RPMI8226 (cell line): Measurements from ENCODE around the gene KNDC1.
"Not testable (repeated sequence)": the region's sequence is repeated elsewhere in the genome, so short reads cannot be mapped to it uniquely, and the experiment has no call there.

ENCODE experiments used
- DNase-seq: peaks from one replicate; pipeline ENCODE4 v3.0.0-alpha.2; 2015

KNDC1 gene

GRCh38 chr10:133162910-133163856, 3.2 kb downstream of the KNDC1 start:
- no peak for DNase-seq

- no peak for DNase-seq
These were observed 4.1 kb downstream of the KNDC1 start for GRCh38 chr10:133163889-133164815.

- DNase-seq, result no peak
These were observed 5.0 kb downstream of the KNDC1 start for GRCh38 chr10:133164816-133165555.

- no peak for DNase-seq
These were observed 5.8 kb downstream of the KNDC1 start for GRCh38 chr10:133165556-133166503.

GRCh38 chr10:133166504-133166827, 6.4 kb downstream of the KNDC1 start:
- DNase-seq, result no peak

- no peak for DNase-seq
These were observed 7.0 kb downstream of the KNDC1 start for GRCh38 chr10:133166828-133167692.

GRCh38 chr10:133167693-133168616, 7.9 kb downstream of the KNDC1 start:
- DNase-seq, result no peak

GRCh38 chr10:133168617-133169031, 8.6 kb downstream of the KNDC1 start:
- DNase-seq, result no peak

GRCh38 chr10:133169173-133169947, 9.3 kb downstream of the KNDC1 start:
- DNase-seq, result no peak

- DNase-seq, result peak; percentile 72
These were observed 10.1 kb downstream of the KNDC1 start for GRCh38 chr10:133170092-133170491.

- DNase-seq, result peak; percentile 62
These were observed 14.0 kb downstream of the KNDC1 start for GRCh38 chr10:133173860-133174640.

GRCh38 chr10:133174689-133175263, 14.8 kb downstream of the KNDC1 start:
- no peak for DNase-seq

GRCh38 chr10:133175624-133176023, 15.6 kb downstream of the KNDC1 start:
- not testable (repeated sequence) for DNase-seq

- no peak for DNase-seq
These were observed 16.5 kb downstream of the KNDC1 start for GRCh38 chr10:133176546-133176945.

GRCh38 chr10:133177380-133178157, 17.6 kb downstream of the KNDC1 start:
- no peak for DNase-seq

GRCh38 chr10:133178357-133179127, 18.5 kb downstream of the KNDC1 start:
- DNase-seq, result no peak
